NCI-H1417 treated with DMSO at 0.1 percent for 48 hours (cell line): Measurements from ENCODE around the gene RIC8B.
A peak's percentile ranks its signal among the peaks of the same experiment; 100 is the strongest.
"Not testable (repeated sequence)": the region's sequence is repeated elsewhere in the genome, so short reads cannot be mapped to it uniquely, and the experiment has no call there.

Experiments
- DNase-seq: peaks from one replicate; lab custom pipeline; 2025; lab: John Stamatoyannopoulos, UW

RIC8B gene

DNA sequence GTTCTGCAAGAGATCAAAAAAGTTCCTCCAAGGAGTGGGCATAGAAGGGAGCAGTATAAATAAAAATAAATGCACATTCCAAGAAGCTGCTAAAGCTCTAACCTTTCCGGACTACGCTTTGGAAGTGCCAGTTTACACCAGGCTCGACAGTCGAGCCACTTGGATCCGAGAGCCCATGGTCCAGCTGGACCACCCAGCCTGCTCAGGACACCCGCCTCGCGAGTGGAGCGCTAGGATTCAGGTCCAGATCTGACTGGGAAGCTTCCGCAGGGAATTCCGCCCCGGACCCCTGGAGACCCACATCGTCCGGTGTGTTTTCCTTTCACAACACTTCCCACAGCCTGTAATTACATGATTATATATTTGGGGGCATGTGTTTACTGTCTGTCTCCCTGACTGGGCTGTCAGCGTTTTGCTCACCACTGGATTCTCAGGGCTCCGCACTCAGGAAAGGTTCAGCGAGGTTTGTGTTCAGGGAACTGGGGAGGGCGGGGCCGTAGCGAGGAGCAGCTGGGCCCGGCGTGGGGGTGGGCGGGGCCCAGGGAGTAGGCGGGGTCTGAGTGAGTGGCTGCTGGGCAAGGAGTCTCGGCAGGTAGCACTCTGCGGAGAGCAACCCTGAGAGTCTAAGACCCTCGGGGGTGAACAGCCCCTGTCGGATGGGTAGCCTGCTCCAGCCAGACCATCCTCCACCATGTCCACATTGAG, 128.9 kb downstream of the RIC8B start:
- DNase-seq, result peak; percentile 87

- no peak for DNase-seq
Measured at GRCh38 chr12:106906715-106907114, 132.2 kb downstream of the RIC8B start.

- DNase-seq, result no peak
Measured at GRCh38 chr12:106907411-106907810, 132.9 kb downstream of the RIC8B start.

GRCh38 chr12:106907846-106908245, 133.4 kb downstream of the RIC8B start:
- no peak for DNase-seq

DNA sequence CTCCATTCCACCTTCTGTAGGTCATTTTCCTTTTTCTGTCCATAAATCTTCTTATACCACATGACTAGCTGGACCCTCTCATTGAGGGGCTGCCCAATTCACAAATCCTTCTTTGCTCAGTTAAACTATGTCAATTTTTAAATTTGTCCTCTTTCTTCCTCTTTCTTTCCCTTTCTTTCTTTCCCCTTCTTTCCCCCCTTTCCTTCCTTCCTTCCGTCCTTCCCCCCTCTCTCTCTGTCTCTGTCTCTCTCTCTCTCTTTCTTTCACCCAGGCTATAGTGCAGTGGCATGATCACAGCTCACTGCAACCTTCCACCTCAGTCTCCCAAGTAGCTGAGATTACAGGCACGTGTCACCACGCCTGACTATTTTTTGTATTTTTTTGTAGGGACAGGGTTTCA, 134.1 kb downstream of the RIC8B start:
- no peak for DNase-seq

- no peak for DNase-seq
Measured at GRCh38 chr12:106910202-106910601, 135.7 kb downstream of the RIC8B start.

GRCh38 chr12:106911581-106911980, 137.1 kb downstream of the RIC8B start:
- no peak for DNase-seq

DNA sequence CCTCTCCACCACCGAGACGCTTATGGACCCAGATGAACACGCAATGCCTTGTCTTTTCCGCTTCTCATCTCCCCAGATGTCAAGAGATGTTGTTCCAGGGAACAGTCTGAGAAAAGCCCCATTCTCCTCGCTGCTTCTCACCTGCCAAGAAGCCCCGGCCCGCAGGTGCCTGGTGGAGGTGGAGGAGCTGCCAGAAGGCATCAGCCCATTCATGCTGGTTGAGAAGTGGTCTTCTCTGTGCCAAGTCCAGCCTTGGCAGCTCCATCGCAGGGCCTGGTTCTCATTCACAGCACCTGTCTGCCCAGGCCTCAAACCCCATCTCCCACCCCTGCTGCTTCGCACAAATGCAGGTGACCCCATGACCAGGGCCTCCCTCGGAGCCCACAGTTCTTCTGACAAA, 139.0 kb downstream of the RIC8B start:
- no peak for DNase-seq

DNA sequence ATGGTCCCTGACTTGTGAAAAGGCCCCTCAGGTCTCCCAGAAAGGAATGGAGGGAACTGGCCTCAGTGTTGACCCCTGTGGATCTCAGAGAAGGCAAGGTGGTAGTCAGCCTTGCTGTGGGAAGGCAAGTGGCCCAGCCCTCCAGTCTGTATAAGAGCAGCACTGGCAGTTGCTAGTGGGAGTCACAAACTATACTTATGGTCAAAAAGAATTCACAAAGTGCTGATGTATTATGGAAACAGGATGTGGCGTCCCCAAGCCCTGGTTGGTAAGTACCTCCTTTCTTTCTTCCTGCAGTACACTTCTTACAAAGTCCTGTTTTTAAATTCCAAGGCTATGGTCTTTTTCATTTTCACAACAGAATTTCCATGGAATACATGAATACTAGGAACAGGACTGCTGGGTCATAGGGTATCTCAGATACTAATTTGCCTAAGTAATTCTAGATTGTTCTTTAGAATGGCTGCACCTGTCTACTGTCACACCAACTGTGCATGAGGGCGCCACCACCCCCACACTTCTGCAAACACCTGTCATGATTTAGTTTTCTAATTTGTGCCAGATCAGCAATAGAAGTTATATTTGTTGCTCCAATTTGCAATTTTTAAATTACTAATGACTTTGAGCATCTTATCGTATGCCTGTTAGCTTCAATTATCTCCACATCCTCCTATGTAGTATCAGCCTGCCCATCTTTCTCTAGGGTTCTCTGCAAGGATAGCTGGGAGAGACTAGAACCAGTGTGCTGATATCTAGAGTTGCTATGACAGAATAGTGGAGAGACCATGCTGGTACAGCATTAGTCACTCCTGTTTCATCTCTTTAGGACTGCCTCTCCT, 140.5 kb downstream of the RIC8B start:
- DNase-seq, result no peak

GRCh38 chr12:106915635-106916026, 141.1 kb downstream of the RIC8B start:
- no peak for DNase-seq

- DNase-seq, result no peak
Measured at GRCh38 chr12:106917503-106917902, 143.0 kb downstream of the RIC8B start.

- peak; percentile 47 for DNase-seq
Measured at GRCh38 chr12:106918746-106919145, 144.3 kb downstream of the RIC8B start.

GRCh38 chr12:106919910-106920544, 145.5 kb downstream of the RIC8B start:
- DNase-seq, result no peak

DNA sequence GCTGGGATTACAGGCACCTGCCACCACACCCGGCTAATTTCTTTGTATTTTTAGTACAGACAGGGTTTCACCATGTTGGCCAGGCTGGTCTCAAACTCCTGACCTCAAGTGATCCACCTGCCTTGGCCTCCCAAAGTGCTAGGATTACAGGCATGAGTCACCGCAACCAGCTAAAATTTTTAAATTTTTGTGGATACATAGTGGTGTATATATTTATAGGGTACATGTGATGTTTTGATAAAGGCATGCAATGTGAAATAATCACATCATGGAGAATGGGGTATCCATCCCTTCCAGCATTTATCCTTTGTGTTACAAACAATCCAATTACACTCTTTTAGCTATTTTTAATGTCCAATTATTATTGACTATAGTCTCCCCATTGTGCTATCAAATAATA, 147.5 kb downstream of the RIC8B start:
- not testable (repeated sequence) for DNase-seq

GRCh38 chr12:106923594-106923993, 149.1 kb downstream of the RIC8B start:
- DNase-seq, result not testable (repeated sequence)

- no peak for DNase-seq
Measured at GRCh38 chr12:106924268-106924861, 149.9 kb downstream of the RIC8B start.

DNA sequence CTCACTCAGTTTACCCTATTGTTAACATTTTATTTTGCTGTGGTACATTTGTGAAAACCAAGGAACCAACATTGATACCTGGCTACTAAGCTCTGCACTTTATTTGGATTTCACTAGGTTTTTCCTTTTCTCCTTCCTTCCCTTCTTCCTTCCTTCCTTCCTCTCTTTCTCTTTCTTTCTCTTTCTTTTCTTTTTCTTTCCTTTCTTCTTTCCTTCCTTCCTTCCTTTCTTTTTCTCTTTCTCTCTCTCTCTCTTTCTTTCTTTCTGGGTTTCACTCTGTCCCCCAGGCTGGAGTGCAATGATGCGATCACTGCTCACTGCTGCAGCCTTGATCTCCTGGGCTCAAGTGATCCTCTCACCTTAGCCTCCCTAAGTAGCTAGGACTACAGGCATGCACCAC, 152.2 kb downstream of the RIC8B start:
- no peak for DNase-seq

- no peak for DNase-seq
Measured at GRCh38 chr12:106934277-106934676, 159.8 kb downstream of the RIC8B start.
